Neural crest cell (in vitro differentiated cells): ENCODE measurements around the gene PEX11G. TPM values are rescaled to one million over a fixed set of nuclear protein-coding genes. Genes with fewer than 3 reads are reported as not detected.
"Not testable (repeated sequence)": the region's sequence is repeated elsewhere in the genome, so short reads cannot be mapped to it uniquely, and the experiment has no call there.

Experiments used
- DNase-seq: peaks from one replicate; pipeline ENCODE4 v3.0.0; 2021; ENCODE audit warnings: low read depth, mixed read lengths, low spot score
- H3K27ac Mint-ChIP-seq: one replicate; pipeline ENCODE4 v1.8.0; 2021; ENCODE audit warnings: mild to moderate bottlenecking, mixed read lengths; ENCODE audit not compliant: unreplicated experiment
- H3K27me3 Mint-ChIP-seq: 2 replicates; pipeline ENCODE4 v1.8.0; 2021; ENCODE audit warnings: low read depth, mild to moderate bottlenecking, mixed read lengths
- H3K36me3 Mint-ChIP-seq: 2 replicates; pipeline ENCODE4 v1.8.0; 2021; ENCODE audit warnings: low read depth, mild to moderate bottlenecking, mixed read lengths
- H3K4me1 Mint-ChIP-seq: 2 replicates; pipeline ENCODE4 v1.8.0; 2021; ENCODE audit warnings: mixed read lengths
- H3K4me3 Mint-ChIP-seq: one replicate; pipeline ENCODE4 v1.8.0; 2021; ENCODE audit warnings: mild to moderate bottlenecking, mixed read lengths
- H3K9me3 Mint-ChIP-seq: 2 replicates; pipeline ENCODE4 v1.8.0; 2021; ENCODE audit warnings: mixed read lengths
- CTCF ChIP-seq: fragments of 200-600 bp; sonication (generic); conservative IDR thresholded peaks from 2 replicates; pipeline ENCODE4 v1.5.0; 2021; ENCODE audit warnings: antibody characterized with exemption, mild to moderate bottlenecking
- total RNA-seq: library from RNA; stranded (reverse); gene quantifications from 2 replicates; pipeline ENCODE4 v1.2.1, GENCODE V29; 2021

The PEX11G gene
- total RNA-seq, 1 donor from 2014 or later = 3.4 TPM

- H3K36me3 Mint-ChIP-seq = peaks cover 46% of the 10 kb centered on the region
- no peak for TF ChIP-seq CTCF
- peaks cover 12% of the 10 kb centered on the region for H3K9me3 Mint-ChIP-seq
- H3K27ac Mint-ChIP-seq = no peak overlapping the region
- H3K27me3 Mint-ChIP-seq = no peaks in the 10 kb centered on the region
- no peak for DNase-seq
- H3K4me1 Mint-ChIP-seq = no peaks in the 10 kb centered on the region
- H3K4me3 Mint-ChIP-seq = no peak overlapping the region
Observed at GRCh38 chr19:7455600-7456296, 33.1 kb downstream of the PEX11G start.

GRCh38 chr19:7454998-7455397 is 33.8 kb downstream of the PEX11G start:
- no peak for DNase-seq
- H3K36me3 Mint-ChIP-seq = peaks cover 54% of the 10 kb centered on the region
- H3K4me1 Mint-ChIP-seq = no peaks in the 10 kb centered on the region
- no peak overlapping the region for H3K4me3 Mint-ChIP-seq
- peaks cover 20% of the 10 kb centered on the region for H3K9me3 Mint-ChIP-seq
- no peak overlapping the region for H3K27ac Mint-ChIP-seq
- H3K27me3 Mint-ChIP-seq = no peaks in the 10 kb centered on the region
- no peak for TF ChIP-seq CTCF

GRCh38 chr19:7450243-7451223 is 38.3 kb downstream of the PEX11G start:
- no peaks in the 10 kb centered on the region for H3K27me3 Mint-ChIP-seq
- peaks cover 56% of the 10 kb centered on the region for H3K36me3 Mint-ChIP-seq
- no peak for TF ChIP-seq CTCF
- H3K4me1 Mint-ChIP-seq = no peaks in the 10 kb centered on the region
- no peak overlapping the region for H3K4me3 Mint-ChIP-seq
- DNase-seq = no peak
- no peak overlapping the region for H3K27ac Mint-ChIP-seq
- peaks cover 19% of the 10 kb centered on the region for H3K9me3 Mint-ChIP-seq

GRCh38 chr19:7449391-7450070 is 39.3 kb downstream of the PEX11G start:
- not testable (repeated sequence) for DNase-seq, H3K4me1 Mint-ChIP-seq, H3K27me3 Mint-ChIP-seq, H3K27ac Mint-ChIP-seq, H3K4me3 Mint-ChIP-seq
- Mint-ChIP-seq H3K9me3 (peaks cover 13% of the 10 kb centered on the region), H3K36me3 (peaks cover 46% of the 10 kb centered on the region)

GRCh38 chr19:7447648-7448047 is 41.2 kb downstream of the PEX11G start:
- no peak for DNase-seq
- Mint-ChIP-seq H3K27ac (no peak overlapping the region), H3K4me3 (no peak overlapping the region), H3K36me3 (peaks cover 32% of the 10 kb centered on the region), H3K4me1 (no peaks in the 10 kb centered on the region), H3K9me3 (peaks cover 10% of the 10 kb centered on the region), H3K27me3 (no peaks in the 10 kb centered on the region)
- TF ChIP-seq CTCF = no peak
